ENCODE data around the gene TMEM204. TPM values are rescaled to one million over a fixed set of nuclear protein-coding genes. Genes with fewer than 3 reads are reported as not detected.

The TMEM204 gene
- total RNA-seq, 1 donor from 2014 or later: 0.98 TPM

GRCh38 chr16:1561836-1562235 is 28.4 kb downstream of the TMEM204 start:
- no peak overlapping the region for H3K27ac Mint-ChIP-seq (ENCODE audit: unreplicated experiment)
- H3K9me3 Mint-ChIP-seq: no peaks in the 10 kb centered on the region
- H3K36me3 Mint-ChIP-seq (ENCODE audit: low read depth): peaks cover 3% of the 10 kb centered on the region
- H3K4me1 Mint-ChIP-seq: no peaks in the 10 kb centered on the region
- DNase-seq (ENCODE audit: low read depth, low spot score): no peak
- H3K27me3 Mint-ChIP-seq (ENCODE audit: low read depth): no peaks in the 10 kb centered on the region
- TF ChIP-seq CTCF (conservative IDR thresholded peaks at IDR 0.05): no peak
- no peak overlapping the region for H3K4me3 Mint-ChIP-seq

DNA sequence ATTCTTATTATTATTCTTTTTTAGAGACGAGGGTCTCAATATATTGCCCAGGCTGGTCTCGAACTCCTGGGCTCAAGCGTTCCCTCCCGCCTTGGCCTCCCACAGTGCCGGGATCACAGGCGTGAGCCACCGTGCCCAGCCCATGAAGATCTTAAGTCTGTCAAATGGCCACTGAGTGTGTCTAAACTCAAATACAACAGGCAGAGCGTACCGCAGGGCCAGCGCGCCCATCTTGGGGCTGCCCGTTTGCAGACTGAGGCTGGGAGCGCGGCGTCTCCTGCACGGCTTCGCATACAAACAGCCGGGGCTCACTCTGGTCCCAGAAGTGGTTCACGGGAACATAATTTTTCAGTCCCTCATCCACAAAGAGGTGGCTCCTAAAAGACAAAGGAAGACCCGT is 30.3 kb downstream of the TMEM204 start:
- no peak for DNase-seq (ENCODE audit: low read depth, low spot score)
- TF ChIP-seq CTCF (conservative IDR thresholded peaks at IDR 0.05): no peak
- H3K4me1 Mint-ChIP-seq: no peaks in the 10 kb centered on the region

GRCh38 chr16:1564325-1564724 is 30.9 kb downstream of the TMEM204 start:
- Mint-ChIP-seq H3K4me3 (no peak overlapping the region), H3K36me3 (ENCODE audit: low read depth) (peaks cover 3% of the 10 kb centered on the region), H3K27me3 (ENCODE audit: low read depth) (no peaks in the 10 kb centered on the region), H3K27ac (ENCODE audit: unreplicated experiment) (peak overlapping the region; percentile 27), H3K9me3 (no peaks in the 10 kb centered on the region), H3K4me1 (no peaks in the 10 kb centered on the region)
- no peak for DNase-seq (ENCODE audit: low read depth, low spot score)
- TF ChIP-seq CTCF (conservative IDR thresholded peaks at IDR 0.05): peak; percentile 39

More for the DNA sequence above, 30.3 kb downstream of the TMEM204 start:
- H3K27me3 Mint-ChIP-seq (ENCODE audit: low read depth): no peaks in the 10 kb centered on the region
- H3K27ac Mint-ChIP-seq (ENCODE audit: unreplicated experiment): no peak overlapping the region
- H3K4me3 Mint-ChIP-seq: no peak overlapping the region
- H3K36me3 Mint-ChIP-seq (ENCODE audit: low read depth): peaks cover 3% of the 10 kb centered on the region
- H3K9me3 Mint-ChIP-seq: no peaks in the 10 kb centered on the region

- Mint-ChIP-seq H3K4me3 (no peak overlapping the region), H3K27me3 (ENCODE audit: low read depth) (no peaks in the 10 kb centered on the region), H3K9me3 (no peaks in the 10 kb centered on the region), H3K27ac (ENCODE audit: unreplicated experiment) (peak overlapping the region; percentile 64), H3K36me3 (ENCODE audit: low read depth) (no peaks in the 10 kb centered on the region), H3K4me1 (no peaks in the 10 kb centered on the region)
- TF ChIP-seq CTCF (conservative IDR thresholded peaks at IDR 0.05): no peak
- DNase-seq (ENCODE audit: low read depth, low spot score): no peak
These were observed 31.8 kb downstream of the TMEM204 start for GRCh38 chr16:1565083-1565805.

DNA sequence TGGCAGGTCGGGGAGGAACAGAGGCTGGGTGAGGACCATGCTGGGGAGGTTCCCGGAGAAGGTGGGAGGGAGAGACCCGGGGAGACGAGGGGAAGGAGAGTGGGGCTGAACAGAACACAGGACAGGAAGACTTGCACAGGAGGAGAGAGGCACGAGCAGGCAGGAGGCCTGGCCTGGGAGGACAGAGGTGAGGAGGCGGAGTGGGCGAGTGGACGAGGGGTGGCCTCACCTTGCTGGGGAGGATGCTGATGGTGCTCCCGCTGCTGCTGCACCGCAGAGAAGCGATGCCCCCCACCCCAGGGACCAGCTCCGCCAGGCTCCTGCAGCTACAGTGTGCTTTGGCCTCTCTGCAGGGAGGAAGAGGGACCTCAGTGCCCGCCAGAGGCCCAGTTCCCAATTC is 34.5 kb downstream of the TMEM204 start:
- no peaks in the 10 kb centered on the region for H3K9me3 Mint-ChIP-seq
- no peaks in the 10 kb centered on the region for H3K36me3 Mint-ChIP-seq (ENCODE audit: low read depth)
- no peaks in the 10 kb centered on the region for H3K4me1 Mint-ChIP-seq
- no peaks in the 10 kb centered on the region for H3K27me3 Mint-ChIP-seq (ENCODE audit: low read depth)
- TF ChIP-seq CTCF (conservative IDR thresholded peaks at IDR 0.05): no peak
- H3K27ac Mint-ChIP-seq (ENCODE audit: unreplicated experiment): no peak overlapping the region
- H3K4me3 Mint-ChIP-seq: no peak overlapping the region
- no peak for DNase-seq (ENCODE audit: low read depth, low spot score)

Data from neural crest cell (in vitro differentiated cells).